IPS-15b (cell line): ENCODE data around the gene CST5.
"Not testable (repeated sequence)": the region's sequence is repeated elsewhere in the genome, so short reads cannot be mapped to it uniquely, and the experiment has no call there.

Experiments used
- H3K27me3 ChIP-seq: one replicate; pipeline ENCODE4 v1.6.1; 2013; ENCODE audit warnings: low read length; ENCODE audit not compliant: control insufficient read depth, insufficient read depth
- H3K36me3 ChIP-seq: one replicate; pipeline ENCODE4 v1.6.1; 2013; ENCODE audit warnings: low read length; ENCODE audit not compliant: control insufficient read depth, insufficient read depth
- H3K4me1 ChIP-seq: one replicate; pipeline ENCODE4 v1.6.1; 2013; ENCODE audit warnings: mild to moderate bottlenecking, low read length; ENCODE audit not compliant: control insufficient read depth, insufficient read depth
- H3K4me3 ChIP-seq: one replicate; pipeline ENCODE4 v1.5.1; 2013; ENCODE audit warnings: low read depth, low read length
- H3K9ac ChIP-seq: one replicate; pipeline ENCODE4 v1.6.1; 2013; ENCODE audit warnings: low read depth, mild to moderate bottlenecking, low read length
- H3K9me3 ChIP-seq: one replicate; pipeline ENCODE4 v1.6.1; 2013; ENCODE audit warnings: mild to moderate bottlenecking, low read length; ENCODE audit not compliant: control insufficient read depth, insufficient read depth

CST5 gene

GRCh38 chr20:23884136-23884770 lies 4.7 kb upstream of the CST5 start:
- H3K4me3 ChIP-seq = no peak overlapping the region
- no peaks in the 10 kb centered on the region for H3K4me1 ChIP-seq
- no peaks in the 10 kb centered on the region for H3K9me3 ChIP-seq
- no peaks in the 10 kb centered on the region for H3K36me3 ChIP-seq
- no peak overlapping the region for H3K9ac ChIP-seq
- H3K27me3 ChIP-seq = no peaks in the 10 kb centered on the region

- H3K9me3 ChIP-seq = no peaks in the 10 kb centered on the region
- no peaks in the 10 kb centered on the region for H3K36me3 ChIP-seq
- no peak overlapping the region for H3K9ac ChIP-seq
These were observed 1.8 kb upstream of the CST5 start for GRCh38 chr20:23881371-23881770.

GRCh38 chr20:23880417-23880816 lies 869 bp upstream of the CST5 start:
- Histone ChIP-seq H3K4me1 (no peaks in the 10 kb centered on the region), H3K9ac (no peak overlapping the region), H3K36me3 (no peaks in the 10 kb centered on the region)

More at GRCh38 chr20:23881371-23881770, 1.8 kb upstream of the CST5 start:
- H3K4me3 ChIP-seq = no peak overlapping the region
- H3K4me1 ChIP-seq = no peaks in the 10 kb centered on the region
- peaks cover 2% of the 10 kb centered on the region for H3K27me3 ChIP-seq

GRCh38 chr20:23879811-23880374 lies 345 bp upstream of the CST5 start:
- no peaks in the 10 kb centered on the region for H3K4me1 ChIP-seq

More at GRCh38 chr20:23880417-23880816, 869 bp upstream of the CST5 start:
- peaks cover 2% of the 10 kb centered on the region for H3K27me3 ChIP-seq
- H3K4me3 ChIP-seq = no peak overlapping the region
- H3K9me3 ChIP-seq = no peaks in the 10 kb centered on the region

GRCh38 chr20:23878787-23879186 lies 761 bp downstream of the CST5 start:
- no peak overlapping the region for H3K4me3 ChIP-seq
- H3K9ac ChIP-seq = no peak overlapping the region
- peaks cover 8% of the 10 kb centered on the region for H3K27me3 ChIP-seq
- H3K9me3 ChIP-seq = no peaks in the 10 kb centered on the region
- no peaks in the 10 kb centered on the region for H3K4me1 ChIP-seq
- no peaks in the 10 kb centered on the region for H3K36me3 ChIP-seq

More at GRCh38 chr20:23879811-23880374, 345 bp upstream of the CST5 start:
- Histone ChIP-seq H3K36me3 (no peaks in the 10 kb centered on the region), H3K9me3 (no peaks in the 10 kb centered on the region), H3K9ac (no peak overlapping the region), H3K27me3 (peaks cover 4% of the 10 kb centered on the region), H3K4me3 (no peak overlapping the region)

GRCh38 chr20:23878016-23878542 lies 1.5 kb downstream of the CST5 start:
- H3K36me3 ChIP-seq, H3K9ac ChIP-seq, H3K4me1 ChIP-seq, H3K9me3 ChIP-seq, H3K4me3 ChIP-seq, H3K27me3 ChIP-seq: not testable (repeated sequence)

GRCh38 chr20:23877524-23877923 lies 2.0 kb downstream of the CST5 start:
- H3K4me3 ChIP-seq = no peak overlapping the region
- H3K4me1 ChIP-seq = no peaks in the 10 kb centered on the region
- H3K9me3 ChIP-seq = no peaks in the 10 kb centered on the region
- H3K36me3 ChIP-seq = no peaks in the 10 kb centered on the region
- peaks cover 8% of the 10 kb centered on the region for H3K27me3 ChIP-seq
- H3K9ac ChIP-seq = no peak overlapping the region

- Histone ChIP-seq H3K9me3 (no peaks in the 10 kb centered on the region), H3K36me3 (no peaks in the 10 kb centered on the region), H3K27me3 (peaks cover 8% of the 10 kb centered on the region), H3K9ac (no peak overlapping the region), H3K4me3 (no peak overlapping the region), H3K4me1 (peaks cover 9% of the 10 kb centered on the region)
These were observed 3.8 kb downstream of the CST5 start for GRCh38 chr20:23875606-23876237.

GRCh38 chr20:23874747-23875146 lies 4.8 kb downstream of the CST5 start:
- Histone ChIP-seq H3K4me1 (peaks cover 16% of the 10 kb centered on the region), H3K9ac (no peak overlapping the region), H3K36me3 (no peaks in the 10 kb centered on the region), H3K4me3 (no peak overlapping the region), H3K9me3 (no peaks in the 10 kb centered on the region), H3K27me3 (peaks cover 8% of the 10 kb centered on the region)

- H3K9ac ChIP-seq = no peak overlapping the region
These were observed 6.1 kb downstream of the CST5 start for GRCh38 chr20:23873370-23874015.

GRCh38 chr20:23872065-23872464 lies 7.5 kb downstream of the CST5 start:
- Histone ChIP-seq H3K4me3 (no peak overlapping the region), H3K4me1 (peaks cover 32% of the 10 kb centered on the region), H3K36me3 (no peaks in the 10 kb centered on the region), H3K9ac (no peak overlapping the region), H3K9me3 (no peaks in the 10 kb centered on the region), H3K27me3 (peaks cover 6% of the 10 kb centered on the region)

More at GRCh38 chr20:23873370-23874015, 6.1 kb downstream of the CST5 start:
- Histone ChIP-seq H3K36me3 (no peaks in the 10 kb centered on the region), H3K9me3 (no peaks in the 10 kb centered on the region), H3K4me1 (peaks cover 25% of the 10 kb centered on the region), H3K27me3 (peaks cover 8% of the 10 kb centered on the region), H3K4me3 (no peak overlapping the region)
